Neuron (in vitro differentiated cells): ENCODE measurements around the gene VEPH1.

Experiments used
- H2AFZ ChIP-seq: one replicate; pipeline ENCODE4 v1.6.1; 2013; ENCODE audit warnings: low read depth, mild to moderate bottlenecking, inconsistent platforms, low read length, moderate library complexity
- H3K27me3 ChIP-seq: one replicate; pipeline ENCODE4 v1.6.1; 2013; ENCODE audit warnings: low read length; ENCODE audit not compliant: insufficient read depth
- H3K36me3 ChIP-seq: one replicate; pipeline ENCODE4 v1.6.1; 2013; ENCODE audit warnings: low read length; ENCODE audit not compliant: insufficient read depth
- H3K4me1 ChIP-seq: one replicate; pipeline ENCODE4 v1.6.1; 2013; ENCODE audit warnings: low read length; ENCODE audit not compliant: insufficient read depth
- H3K4me3 ChIP-seq: 2 replicates; pipeline ENCODE4 v1.5.1; 2013; ENCODE audit warnings: mild to moderate bottlenecking, low read length, moderate library complexity
- H3K9me3 ChIP-seq: one replicate; pipeline ENCODE4 v1.6.1; 2013; ENCODE audit warnings: low read length

The VEPH1 gene

DNA sequence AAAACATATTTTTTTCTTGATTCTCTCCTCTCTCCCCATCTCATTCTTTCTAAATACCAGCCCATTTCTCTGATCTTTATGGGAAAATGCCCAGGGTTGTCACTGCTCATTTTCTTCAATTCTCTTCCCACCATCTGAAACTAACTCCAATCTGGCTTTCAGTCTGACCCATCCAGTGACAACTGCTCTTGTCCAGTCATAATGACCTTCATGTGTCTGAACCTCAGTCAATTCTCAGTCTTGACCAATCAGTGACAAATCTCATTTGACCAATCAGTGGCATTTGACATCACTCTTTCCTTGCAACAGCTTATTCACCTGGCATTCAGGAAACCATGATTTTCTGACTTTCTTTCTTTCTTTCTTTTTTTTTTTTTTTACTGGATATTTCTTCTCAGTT is 15.1 kb downstream of the VEPH1 start:
- Histone ChIP-seq H3K36me3 (no peaks in the 10 kb centered on the region), H3K4me1 (no peaks in the 10 kb centered on the region), H3K4me3 (no peak overlapping the region), H3K27me3 (no peaks in the 10 kb centered on the region), H2AFZ (no peak overlapping the region), H3K9me3 (peaks cover 2% of the 10 kb centered on the region)

DNA sequence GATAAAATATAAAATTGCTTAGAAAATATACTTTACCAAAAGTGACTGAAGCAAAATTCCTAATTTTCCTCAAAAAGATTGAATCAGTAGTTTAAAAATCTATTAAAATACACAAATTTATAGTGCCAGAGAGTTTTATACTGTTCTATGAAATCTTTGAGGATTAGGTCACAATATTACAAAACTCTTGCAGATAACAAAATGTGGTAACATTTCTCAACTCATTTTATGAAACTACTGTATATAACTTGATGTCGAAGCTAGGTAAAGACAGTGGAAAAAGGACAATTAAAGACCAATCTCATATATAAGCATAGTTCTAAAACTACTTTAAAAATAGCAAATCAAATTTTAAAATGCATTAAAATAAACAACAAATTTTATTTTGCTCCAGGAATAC is 15.9 kb downstream of the VEPH1 start:
- H3K9me3 ChIP-seq, result peaks cover 3% of the 10 kb centered on the region
- no peaks in the 10 kb centered on the region for H3K4me1 ChIP-seq
- H3K4me3 ChIP-seq, result no peak overlapping the region
- no peak overlapping the region for H2AFZ ChIP-seq
- H3K36me3 ChIP-seq, result no peaks in the 10 kb centered on the region
- H3K27me3 ChIP-seq, result no peaks in the 10 kb centered on the region

DNA sequence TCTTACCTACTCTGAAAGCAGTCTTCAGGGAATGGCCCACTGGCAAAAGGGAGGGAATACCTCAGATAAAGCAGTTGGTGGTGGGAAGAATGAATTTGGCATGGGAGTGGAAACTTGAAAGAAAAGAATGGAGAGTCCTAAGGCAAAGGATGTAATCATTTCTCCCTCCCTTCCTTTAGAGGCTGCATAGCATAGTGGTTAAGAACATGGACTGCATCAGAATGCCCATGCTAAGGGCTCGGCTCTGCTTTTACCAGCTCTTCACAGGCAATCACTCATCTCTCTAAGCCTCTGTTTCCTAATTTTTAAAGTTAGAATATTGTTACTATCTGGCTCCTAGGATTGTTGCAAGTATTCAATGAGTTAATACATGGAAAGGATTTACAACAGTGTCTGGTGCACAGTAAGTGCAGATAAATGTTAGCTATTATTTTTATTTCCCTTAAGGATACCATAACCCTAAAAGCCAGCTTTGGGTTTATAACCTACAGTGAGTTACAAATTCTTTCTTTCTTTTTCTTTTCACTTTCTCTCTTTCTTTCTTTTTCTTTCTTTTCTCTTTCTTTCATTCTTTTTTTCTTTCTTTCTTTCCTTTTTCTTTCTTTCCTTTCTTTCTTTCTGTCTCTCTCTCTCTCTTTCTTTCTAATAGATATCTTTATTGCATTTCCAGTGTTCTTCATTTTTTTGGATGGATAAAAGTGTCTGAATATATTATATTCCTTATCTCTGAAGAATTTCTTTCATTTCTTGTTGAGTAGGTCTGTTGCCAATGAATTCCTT is 23.6 kb downstream of the VEPH1 start:
- no peak overlapping the region for H3K4me3 ChIP-seq
- no peak overlapping the region for H2AFZ ChIP-seq
- peaks cover 2% of the 10 kb centered on the region for H3K9me3 ChIP-seq
- peaks cover 7% of the 10 kb centered on the region for H3K4me1 ChIP-seq
- H3K36me3 ChIP-seq, result no peaks in the 10 kb centered on the region
- no peaks in the 10 kb centered on the region for H3K27me3 ChIP-seq

DNA sequence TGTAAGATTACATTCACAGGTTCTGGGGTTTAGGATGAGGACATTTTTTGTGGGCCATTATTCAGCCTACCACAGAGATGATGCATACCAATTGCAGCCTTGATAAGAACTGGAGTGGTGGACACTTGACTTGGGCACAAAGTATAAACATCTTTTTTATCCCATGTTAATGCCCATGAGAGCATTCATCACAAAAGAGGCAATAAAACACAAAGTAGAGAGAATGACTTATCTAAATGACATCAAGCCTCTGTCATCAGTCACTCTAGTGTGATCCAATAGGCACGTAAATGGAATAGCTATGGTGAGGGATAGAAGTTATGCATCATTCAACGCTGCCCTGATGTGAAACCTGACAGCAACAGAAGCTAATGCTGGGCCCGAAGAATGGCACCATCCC is 25.8 kb downstream of the VEPH1 start:
- no peak overlapping the region for H3K4me3 ChIP-seq
- no peaks in the 10 kb centered on the region for H3K36me3 ChIP-seq
- H3K4me1 ChIP-seq, result peaks cover 7% of the 10 kb centered on the region
- H3K9me3 ChIP-seq, result peaks cover 4% of the 10 kb centered on the region
- H2AFZ ChIP-seq, result no peak overlapping the region
- no peaks in the 10 kb centered on the region for H3K27me3 ChIP-seq

DNA sequence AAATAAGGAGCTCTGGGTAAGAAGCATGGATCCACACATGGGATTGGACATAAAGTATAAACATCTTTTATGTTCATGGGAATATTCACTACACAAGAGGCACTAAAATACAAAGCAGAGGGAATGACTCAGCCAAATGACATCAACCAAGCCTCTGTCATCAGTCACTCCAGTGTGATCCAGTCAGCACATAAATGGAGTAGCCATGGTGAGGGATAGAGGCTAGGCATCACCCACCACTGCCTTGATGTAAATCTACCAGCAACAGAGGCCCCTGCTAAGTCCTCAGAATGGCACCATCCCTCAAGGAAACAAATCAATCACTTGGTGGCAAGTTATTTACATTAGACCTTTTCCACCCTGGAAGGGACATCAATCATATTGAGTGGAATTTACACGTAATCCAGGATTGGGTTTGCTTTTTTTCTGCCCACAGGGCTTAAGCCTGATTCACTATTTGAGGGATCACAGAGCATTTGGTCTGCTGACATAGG is 27.2 kb downstream of the VEPH1 start:
- Histone ChIP-seq H3K9me3 (peaks cover 3% of the 10 kb centered on the region), H3K27me3 (no peaks in the 10 kb centered on the region), H3K4me3 (no peak overlapping the region), H3K36me3 (no peaks in the 10 kb centered on the region), H2AFZ (no peak overlapping the region), H3K4me1 (peaks cover 6% of the 10 kb centered on the region)

DNA sequence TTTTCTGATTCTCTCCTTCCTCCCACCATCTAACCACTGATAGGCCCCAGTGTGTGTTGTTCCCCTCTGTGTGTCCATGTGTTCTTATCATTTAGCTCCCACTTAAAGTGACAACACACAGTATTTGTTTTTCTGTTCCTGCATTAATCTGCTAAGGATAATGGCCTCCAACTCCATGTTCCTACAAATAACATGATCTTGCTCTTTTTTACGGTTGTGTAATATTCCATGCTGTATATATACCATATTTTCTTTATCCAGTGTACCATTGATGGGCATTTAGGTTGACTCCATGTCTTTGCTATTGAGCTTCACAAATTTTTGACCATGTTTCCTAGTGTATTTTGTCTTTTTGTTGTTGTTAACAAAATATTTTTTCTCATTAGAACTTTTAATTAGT is 30.6 kb downstream of the VEPH1 start:
- Histone ChIP-seq H3K36me3 (peaks cover 2% of the 10 kb centered on the region), H2AFZ (no peak overlapping the region), H3K27me3 (no peaks in the 10 kb centered on the region), H3K4me1 (no peaks in the 10 kb centered on the region), H3K4me3 (no peak overlapping the region), H3K9me3 (peaks cover 3% of the 10 kb centered on the region)

DNA sequence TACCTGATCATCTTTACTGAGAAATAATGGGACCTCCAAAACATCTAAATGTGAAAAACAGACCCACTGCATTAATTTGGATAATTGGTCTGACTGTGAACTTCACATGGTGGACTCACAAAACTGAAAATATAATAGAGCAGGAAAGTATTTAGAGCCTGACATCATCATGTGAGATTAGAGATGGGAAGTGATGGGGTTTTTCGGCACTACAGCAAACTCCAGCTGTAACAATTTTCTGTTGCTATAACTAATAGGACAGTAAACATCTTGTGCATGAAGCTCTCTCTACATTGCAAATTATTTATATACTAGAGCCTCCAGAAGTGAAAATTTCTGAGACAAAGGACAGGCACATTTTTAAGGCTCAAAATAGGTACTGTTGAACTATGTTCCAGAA is 32.2 kb downstream of the VEPH1 start:
- Histone ChIP-seq H3K27me3 (no peaks in the 10 kb centered on the region), H3K4me3 (no peak overlapping the region), H3K36me3 (peaks cover 5% of the 10 kb centered on the region), H2AFZ (no peak overlapping the region), H3K9me3 (peaks cover 3% of the 10 kb centered on the region), H3K4me1 (no peaks in the 10 kb centered on the region)

DNA sequence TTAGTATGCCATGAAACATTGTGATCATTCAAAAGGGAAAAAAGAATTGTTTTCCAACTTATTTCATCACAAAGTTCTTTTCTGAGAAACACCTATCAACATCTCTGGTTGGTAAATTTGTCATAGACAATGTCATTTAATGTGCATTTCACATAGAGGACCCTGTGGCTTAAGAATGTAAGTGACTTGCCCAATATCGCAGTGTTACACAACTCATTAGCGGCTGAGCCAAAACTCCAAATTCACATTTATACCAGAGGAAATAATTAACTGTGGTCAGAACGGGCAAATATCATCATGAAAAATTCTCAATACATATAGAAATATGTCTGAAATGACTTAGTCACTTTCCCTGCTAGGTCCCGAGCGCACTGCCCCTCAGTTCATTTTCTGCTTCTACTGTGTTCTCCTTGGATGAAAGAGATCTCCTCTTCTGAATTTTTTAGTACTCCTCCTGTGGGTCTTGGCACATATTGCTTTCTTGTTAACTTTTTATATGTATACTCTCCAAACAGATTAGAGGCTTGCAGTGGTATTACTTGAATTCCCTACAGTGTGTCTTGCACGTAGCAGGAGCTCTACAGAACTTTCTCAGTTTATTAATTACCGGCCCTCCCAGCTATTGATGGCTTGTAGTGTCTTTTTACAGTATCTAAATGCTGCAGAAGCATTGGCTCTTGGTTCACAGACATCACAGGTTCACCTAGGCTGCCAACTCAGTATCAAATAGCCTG is 33.5 kb downstream of the VEPH1 start:
- Histone ChIP-seq H3K4me3 (no peak overlapping the region), H3K9me3 (peaks cover 3% of the 10 kb centered on the region), H3K4me1 (no peaks in the 10 kb centered on the region), H3K36me3 (peaks cover 5% of the 10 kb centered on the region), H2AFZ (no peak overlapping the region), H3K27me3 (no peaks in the 10 kb centered on the region)

DNA sequence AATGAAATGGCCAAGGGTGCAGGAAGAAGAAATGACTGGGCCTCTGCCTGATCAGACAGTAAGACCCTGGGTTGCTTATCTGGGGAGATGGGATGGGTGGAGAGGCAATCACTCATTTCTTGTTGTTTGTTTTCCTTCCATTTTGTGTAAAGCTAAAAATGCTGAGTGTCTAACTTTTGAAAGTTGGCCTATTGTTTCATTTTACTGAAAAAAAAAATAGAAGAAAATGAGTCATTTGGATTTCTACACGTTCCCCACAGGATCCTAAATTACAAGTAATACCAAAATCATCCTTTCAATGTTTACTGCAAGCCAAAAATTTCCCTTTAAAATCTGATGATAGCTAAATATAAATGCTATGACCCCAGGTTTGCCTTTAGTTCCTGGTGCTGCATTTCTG is 36.0 kb downstream of the VEPH1 start:
- no peaks in the 10 kb centered on the region for H3K4me1 ChIP-seq
- H2AFZ ChIP-seq, result no peak overlapping the region
- H3K9me3 ChIP-seq, result no peaks in the 10 kb centered on the region
- H3K36me3 ChIP-seq, result peaks cover 5% of the 10 kb centered on the region
- no peak overlapping the region for H3K4me3 ChIP-seq
- H3K27me3 ChIP-seq, result no peaks in the 10 kb centered on the region

DNA sequence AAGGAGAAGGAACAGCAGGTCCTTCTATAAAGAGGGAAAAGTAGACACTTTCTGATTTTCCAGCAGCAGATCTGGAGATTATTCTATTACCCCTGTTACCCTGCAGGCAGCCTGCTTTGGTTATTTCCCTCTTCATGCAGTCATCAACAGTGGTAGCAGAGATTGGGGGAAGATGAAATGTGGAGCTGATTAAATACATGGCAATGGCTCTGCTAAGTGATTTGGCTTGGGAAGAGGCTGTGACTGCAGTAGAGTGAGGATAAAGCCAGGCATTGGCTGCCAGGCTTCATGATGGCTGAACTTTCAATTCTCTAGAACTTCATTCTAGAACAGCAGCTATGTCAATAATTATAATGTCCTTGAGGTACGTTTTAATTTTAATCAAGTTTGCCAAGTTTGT is 37.5 kb downstream of the VEPH1 start:
- Histone ChIP-seq H3K4me1 (no peaks in the 10 kb centered on the region), H3K9me3 (no peaks in the 10 kb centered on the region), H3K27me3 (no peaks in the 10 kb centered on the region), H3K4me3 (no peak overlapping the region), H3K36me3 (peaks cover 5% of the 10 kb centered on the region), H2AFZ (no peak overlapping the region)

DNA sequence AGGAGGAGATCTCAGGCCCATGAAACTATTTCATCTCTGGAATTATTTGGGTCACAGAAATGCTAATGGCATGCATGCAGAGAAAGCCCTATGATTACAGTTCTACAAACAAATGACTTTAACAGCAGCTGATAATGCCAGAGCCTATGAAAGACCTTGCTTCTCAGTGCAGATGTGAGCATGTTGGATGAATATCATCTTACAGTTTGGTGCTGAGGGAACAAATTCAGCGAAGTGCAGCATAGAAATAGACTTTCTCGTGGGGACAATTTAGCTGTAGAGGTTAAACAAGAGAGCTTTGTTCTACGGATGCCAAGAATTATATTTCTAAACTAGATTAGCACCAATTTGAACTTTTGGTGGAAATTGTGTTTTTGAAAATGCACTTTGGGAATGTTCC is 38.9 kb downstream of the VEPH1 start:
- H3K4me1 ChIP-seq, result no peaks in the 10 kb centered on the region
- no peaks in the 10 kb centered on the region for H3K27me3 ChIP-seq
- H3K4me3 ChIP-seq, result no peak overlapping the region
- H3K36me3 ChIP-seq, result peaks cover 7% of the 10 kb centered on the region
- H2AFZ ChIP-seq, result no peak overlapping the region
- H3K9me3 ChIP-seq, result no peaks in the 10 kb centered on the region

DNA sequence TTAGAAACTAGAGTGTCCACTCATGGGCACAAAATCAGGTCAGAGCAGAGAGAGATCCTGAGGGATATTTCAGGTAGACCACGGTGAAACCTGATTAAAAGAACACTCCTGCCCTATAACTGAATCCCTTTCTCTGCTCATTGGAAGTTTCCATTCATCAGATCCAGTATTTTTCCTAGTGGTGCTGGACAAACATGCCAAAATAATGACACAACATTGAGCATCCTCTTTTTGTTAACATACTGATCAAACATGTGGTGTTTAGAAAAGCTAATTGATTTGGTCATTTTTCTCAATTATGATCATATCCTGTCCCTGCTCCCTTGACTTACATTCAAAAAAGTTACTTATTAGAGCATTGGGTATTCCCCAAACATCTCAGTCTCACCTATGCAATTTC is 39.4 kb downstream of the VEPH1 start:
- Histone ChIP-seq H3K27me3 (no peaks in the 10 kb centered on the region), H3K36me3 (peaks cover 5% of the 10 kb centered on the region), H3K4me1 (no peaks in the 10 kb centered on the region), H3K9me3 (no peaks in the 10 kb centered on the region), H2AFZ (no peak overlapping the region), H3K4me3 (no peak overlapping the region)

DNA sequence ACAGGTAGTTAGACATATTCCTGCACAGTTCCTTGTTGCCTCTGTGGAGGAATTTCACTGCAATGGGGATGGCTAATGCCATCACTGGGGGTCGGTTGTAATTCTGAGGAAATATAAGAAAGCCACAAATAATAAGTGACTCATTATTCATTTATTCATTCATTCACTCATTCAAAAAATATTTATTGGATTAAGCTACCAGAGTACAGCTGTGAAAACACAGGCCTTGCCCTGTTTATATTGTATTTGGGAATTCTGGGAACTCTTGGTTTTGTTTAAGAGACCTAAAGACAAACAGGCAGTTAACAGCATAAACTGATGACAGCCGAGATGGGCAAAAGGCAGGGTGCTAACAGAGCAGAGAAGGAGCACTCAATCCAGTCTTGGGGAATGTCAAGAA is 43.0 kb downstream of the VEPH1 start:
- Histone ChIP-seq H2AFZ (no peak overlapping the region), H3K4me3 (no peak overlapping the region), H3K4me1 (no peaks in the 10 kb centered on the region), H3K9me3 (peaks cover 2% of the 10 kb centered on the region), H3K27me3 (no peaks in the 10 kb centered on the region), H3K36me3 (peaks cover 2% of the 10 kb centered on the region)
